ENCODE measurements around the gene ABHD8.

Gene ABHD8

DNA sequence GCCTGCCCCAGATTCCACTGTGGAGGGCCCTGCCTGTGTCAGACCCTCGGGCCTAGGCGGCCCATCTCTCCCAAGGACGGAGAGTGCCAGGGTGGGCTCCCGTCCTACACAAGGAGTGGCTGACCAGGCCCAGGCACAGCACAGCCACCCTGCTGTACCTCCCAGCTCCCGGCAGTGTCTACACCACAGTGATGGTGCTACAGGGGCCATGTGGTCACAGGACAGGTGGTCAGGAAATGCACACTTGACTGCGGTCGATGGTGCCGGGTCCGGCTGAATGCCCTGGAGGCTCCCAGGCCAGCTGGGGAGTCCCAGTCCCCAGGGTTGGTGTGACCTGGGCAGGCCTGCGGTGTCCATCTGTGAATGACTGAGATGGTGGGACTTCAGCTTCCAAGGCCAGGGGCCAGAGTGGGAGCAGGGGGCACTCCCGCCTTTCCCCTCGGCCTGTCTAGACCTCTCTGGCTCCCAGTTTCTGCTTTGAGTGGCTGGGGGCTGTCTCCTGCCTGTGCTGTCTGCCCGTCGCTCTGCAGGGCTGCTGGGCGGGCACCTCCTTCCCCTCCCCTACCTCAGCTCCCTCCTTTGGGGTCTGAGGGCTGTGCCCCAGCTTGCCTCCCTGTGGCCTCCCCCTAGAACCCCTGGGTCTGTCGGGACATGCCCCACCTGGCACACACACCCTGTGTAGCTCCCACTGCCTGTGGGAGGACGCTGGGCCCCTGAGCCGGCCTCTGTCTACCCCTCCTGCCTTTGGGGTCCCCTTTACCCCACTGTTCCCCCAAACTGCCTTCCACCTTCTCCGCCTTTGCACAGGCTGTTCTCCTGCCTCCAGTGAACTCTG is 18.6 kb upstream of the ABHD8 start:
- DNase-seq (ENCODE audit: extremely low read depth in 1 of 2, low read depth in 1 of 2) = no peak

DNA sequence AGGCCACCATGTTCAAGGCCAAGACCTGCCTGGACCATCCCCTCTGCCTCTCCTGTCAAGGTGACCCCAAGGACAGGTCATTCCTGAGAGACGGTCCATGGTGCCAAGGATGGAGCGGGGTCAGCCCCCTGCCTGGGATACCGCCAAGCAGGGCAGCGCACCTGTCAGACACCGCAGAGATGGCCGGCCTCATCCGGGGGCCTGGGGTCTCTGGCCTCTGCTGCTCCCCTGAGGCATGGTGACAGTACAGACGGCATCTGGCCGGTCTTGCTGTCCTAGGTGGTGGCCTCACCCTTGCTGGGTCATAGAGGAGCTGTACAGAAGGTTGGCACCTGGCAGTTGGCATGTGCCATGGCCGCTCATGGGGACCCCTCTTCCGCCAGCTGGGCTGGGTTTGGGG is 17.2 kb upstream of the ABHD8 start:
- no peak for DNase-seq (ENCODE audit: extremely low read depth in 1 of 2, low read depth in 1 of 2)

DNA sequence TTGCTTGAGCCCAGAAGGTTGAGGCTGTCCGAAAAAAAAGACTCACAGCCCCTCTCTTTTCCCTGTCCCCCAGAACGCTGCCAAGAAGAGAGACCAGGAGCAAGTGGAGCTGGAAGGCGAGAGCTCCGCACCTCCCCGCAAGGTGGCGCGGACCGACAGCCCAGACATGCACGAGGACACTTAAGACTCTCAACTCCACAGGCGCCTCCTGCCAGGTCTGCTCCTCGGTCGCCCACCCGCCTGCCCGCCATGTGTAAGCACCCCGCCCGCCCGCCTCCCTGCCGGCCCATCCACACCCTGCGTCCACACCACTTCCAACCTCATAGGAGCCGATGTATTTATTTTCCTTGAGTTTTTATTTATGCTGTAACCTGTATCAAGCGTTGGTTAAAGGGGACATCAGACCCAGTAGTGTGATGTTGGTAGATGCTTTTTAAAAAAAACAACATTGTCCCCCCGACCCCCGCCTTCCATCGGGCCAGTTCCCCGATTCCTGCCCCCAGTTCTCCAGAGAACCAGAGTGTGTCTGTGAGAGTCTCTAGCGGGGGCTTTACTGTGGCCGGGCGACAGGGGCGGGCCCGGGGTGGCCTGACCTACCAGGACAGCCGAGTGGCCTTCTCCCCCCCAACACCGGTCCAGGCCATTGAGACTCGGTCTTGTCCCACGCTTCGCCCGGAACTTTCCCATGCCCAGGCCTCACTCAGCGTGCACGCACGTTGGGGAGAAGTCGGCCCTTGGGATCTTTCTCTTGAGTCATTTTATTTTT is 16.4 kb upstream of the ABHD8 start:
- no peak for DNase-seq (ENCODE audit: extremely low read depth in 1 of 2, low read depth in 1 of 2)

DNA sequence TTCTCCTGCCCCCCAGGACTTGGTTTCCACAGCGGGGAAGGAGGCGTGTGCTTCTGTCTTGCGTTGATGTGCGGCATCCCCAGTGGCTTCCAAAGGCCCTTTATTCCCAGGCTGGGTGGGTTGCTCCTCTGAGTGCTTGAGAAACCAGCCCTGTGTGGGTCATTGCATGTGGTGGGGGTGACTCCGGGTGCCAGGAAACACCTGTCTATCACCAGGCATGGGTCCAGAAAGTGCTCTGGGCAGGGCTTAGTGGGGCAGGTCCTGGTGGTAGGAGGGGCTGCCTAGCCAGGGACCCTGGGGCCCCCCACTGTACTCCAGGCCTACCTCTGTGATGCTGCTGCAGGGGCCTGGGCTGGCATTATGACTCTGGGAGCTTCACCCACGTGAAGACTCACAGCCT is 15.7 kb upstream of the ABHD8 start:
- no peak for DNase-seq (ENCODE audit: extremely low read depth in 1 of 2, low read depth in 1 of 2)

DNA sequence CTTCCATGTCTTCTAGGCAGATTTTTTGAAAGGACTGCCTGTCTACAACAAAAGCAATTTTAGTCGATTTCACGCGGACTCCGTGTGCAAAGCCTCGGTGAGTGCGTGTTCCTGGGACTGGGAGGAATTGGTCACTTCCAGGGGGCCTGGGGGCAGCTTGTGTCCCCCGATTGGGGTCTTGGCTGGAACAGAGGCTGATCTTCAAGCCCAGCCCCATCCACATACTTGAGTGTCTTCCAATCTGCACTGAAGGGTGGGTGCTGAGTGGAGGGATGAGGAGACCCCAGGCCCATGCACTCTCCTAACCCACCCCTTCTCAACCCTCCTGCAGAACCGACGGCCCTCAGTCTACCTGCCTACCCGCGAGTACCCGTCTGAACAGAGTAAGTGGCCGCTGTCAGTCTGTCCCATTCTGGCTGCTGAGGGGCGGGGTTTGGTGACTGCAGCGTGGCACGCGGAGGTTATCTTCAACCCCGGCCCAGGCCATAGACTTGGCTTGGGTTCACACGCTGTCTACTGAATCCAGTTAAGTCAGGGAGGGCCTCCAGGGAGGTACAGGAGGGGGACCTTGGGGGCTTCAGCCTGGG is 10.9 kb upstream of the ABHD8 start:
- no peak for DNase-seq (ENCODE audit: extremely low read depth in 1 of 2, low read depth in 1 of 2)

DNA sequence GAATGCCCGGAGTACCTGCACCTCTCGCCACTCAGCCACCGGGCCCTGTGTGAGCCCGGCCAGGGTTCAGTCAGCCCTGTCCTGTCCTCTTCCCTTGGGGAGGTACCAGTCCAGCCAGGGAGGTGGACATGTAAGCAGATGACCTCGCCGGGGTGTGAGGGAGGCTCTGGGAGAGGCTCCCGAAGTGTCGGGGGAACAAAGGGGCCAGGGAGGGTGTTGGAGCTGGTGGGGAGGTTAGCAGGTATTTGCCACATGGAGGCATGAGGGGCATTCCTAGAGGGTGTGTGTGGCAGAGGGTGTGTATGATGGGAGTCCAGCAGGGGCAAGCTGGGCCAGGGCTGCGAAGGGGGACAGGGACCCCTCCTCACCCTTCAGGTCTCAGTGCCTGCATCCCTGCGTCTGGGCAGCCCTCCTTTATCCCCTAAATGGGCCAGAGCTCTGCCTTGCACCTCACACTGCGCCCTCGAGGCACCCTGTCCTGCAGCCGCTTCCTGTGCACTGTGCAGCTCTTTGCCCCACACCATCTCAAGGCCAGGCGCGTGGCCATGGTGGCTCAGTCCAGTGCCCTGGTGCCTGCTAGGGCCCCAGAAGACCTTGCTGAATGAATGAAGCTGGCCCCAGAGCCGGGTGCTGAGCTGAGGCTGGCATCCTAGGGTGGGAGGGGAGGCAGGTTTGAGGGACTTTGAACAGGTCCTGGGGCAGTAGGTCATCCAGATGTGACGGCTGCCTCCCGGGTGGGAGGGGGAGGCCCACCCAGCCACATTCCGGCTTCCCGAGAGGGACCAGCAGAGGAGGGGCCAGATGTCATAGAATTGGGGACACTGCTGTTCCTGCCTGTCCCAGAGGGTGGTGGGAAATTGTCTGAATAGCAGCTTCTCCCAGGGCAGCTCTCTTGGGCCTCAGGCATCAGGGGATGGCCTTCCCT is 9.2 kb upstream of the ABHD8 start:
- DNase-seq (ENCODE audit: extremely low read depth in 1 of 2, low read depth in 1 of 2) = no peak

DNA sequence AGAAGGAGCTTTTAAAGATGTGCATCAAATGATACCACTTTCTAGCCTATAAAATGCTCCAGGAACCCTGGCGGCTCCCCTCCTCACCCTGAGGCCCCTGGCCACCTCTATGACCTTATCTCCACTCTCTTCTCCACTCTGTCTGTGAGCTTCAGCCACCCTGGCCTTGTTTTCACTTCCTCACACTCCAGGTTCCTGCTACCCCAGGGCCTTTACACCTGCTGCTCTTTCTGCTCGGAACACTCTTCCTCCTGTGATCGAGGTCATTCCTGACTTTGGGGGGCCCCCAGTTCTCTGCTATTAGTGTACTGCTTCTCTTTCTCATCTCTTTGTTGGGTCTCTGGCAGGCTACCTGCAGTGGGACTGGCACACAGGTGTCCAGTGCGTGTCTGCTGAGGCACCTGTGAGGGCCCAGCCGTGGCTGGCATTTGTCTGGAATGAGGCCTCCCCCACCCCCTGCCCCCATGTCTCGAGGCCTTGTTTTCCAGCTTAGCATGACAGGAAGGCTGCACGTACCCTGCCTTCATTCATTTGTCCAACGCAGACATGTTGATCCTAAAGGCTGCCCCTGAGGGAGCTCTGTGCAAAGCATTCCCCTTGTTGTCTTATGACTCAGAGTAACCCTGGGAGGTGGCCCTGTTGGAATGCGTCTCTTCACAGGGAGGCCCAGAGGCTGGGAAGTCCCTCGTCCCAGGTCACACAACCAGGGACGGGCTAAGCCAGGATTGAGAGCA is 8.4 kb upstream of the ABHD8 start:
- no peak for DNase-seq (ENCODE audit: extremely low read depth in 1 of 2, low read depth in 1 of 2)

DNA sequence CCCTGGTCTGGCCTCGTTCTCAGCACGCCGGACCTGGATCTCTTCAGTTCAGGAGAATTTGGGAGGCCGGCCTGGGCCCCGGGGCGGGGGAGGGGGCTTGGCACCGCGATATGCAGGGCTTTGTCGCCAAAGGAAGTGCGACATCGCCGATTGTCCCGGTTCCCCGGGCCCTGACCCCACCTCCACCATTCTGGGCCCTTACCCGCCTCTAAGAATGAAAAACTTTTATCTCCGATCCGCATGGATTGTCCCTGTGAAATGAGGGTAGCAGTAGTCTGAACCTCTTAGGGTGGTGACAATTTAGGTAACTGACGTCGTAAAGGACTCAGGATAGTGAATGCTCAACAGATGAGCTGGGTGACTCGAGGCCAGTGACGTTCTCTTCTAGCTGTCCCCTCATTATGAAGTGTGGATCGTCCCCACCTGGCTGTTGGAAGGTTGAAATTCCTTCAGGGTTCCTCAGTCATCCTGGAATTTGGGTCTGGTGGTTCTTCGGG is 6.8 kb upstream of the ABHD8 start:
- DNase-seq (ENCODE audit: extremely low read depth in 1 of 2, low read depth in 1 of 2) = no peak

DNA sequence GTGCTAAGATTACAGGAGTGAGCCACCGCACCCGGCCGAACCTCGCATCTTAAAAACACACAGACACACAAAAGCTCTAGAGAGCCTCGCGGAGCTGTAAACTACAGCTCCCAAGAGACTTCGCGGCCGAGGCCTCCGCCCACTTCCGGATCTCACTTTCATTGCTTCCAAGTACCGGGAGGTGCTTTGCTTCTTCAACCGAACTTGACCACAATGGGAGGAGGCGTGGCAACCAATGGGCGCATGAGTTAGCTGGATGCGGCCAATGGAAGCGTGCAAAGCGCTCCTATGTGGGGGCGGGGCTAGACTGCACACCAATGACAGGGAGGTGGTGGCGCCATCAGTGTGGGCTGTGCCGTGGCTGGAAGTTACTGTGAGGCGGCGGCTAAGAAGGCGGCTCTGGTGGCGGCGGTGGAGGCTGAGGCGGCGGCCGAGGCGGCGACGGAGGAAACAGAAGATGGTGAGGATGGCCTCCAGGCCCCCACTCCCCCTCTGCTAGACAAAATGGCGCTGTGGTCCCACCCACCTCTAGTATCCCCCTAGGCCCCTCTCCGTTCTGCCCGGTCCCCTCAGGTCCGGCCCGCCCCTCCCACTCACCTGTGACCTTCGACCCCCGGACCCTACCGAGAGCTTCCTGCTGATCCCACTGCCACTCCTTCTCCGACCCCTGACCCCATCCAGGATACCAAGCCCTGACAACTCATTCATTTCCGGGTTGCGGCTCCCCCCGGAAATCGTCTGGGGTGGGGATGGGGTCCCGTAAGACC is 6.2 kb upstream of the ABHD8 start, which contains the start of gene DDA1:
Gene DDA1, plus strand, starts transcription at position 366 of the 767 bp plus-strand sequence. Its CDS starts 92 bp downstream, at position 458.
- peak; percentile 96 to 100 for DNase-seq (ENCODE audit: extremely low read depth in 1 of 2, low read depth in 1 of 2)

DNA sequence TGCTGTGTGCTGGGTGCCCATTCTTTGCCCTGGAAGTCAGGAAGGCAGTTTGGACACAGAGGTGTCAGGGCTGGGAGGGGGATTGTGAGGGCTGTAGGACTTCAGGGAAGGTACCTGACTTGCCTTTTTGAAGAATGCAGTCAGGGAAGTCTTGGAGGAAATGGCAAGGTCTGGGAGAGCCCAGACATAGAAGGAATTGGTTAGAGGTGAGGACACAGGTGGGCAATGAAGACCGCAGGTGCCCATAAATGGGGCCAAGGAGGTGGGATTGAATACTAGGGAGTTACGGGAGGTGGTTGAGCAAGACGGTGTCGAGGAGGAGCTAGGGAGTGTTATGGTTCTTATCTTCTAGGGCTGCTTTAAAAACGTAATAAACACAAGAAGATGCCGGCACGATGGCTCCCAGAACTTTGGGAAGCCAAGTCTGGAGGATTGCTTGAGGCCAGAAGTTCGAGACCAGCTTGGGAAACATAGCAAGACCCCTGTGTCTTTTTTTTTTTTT is 4.7 kb upstream of the ABHD8 start:
- no peak for DNase-seq (ENCODE audit: extremely low read depth in 1 of 2, low read depth in 1 of 2)

DNA sequence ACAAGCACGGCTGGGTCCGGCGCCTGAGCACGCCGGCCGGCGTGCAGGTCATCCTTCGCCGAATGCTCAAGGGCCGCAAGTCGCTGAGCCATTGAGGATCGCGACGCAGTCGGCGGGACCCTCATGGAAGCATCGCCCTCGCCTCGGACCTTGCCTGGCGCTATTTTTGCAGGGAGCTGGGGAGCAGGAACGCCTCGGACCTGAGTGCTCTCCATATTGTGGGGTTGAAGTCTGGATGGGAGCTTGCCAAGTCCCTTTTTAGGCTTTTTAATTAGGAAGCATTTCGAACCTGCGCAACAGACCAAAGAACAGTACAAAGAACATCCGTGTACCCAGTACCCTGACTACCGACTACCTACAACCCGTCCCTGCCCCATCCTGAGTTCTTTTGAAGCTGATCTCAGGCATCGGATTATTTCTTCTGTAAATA is 3.1 kb upstream of the ABHD8 start:
- no peak for DNase-seq (ENCODE audit: extremely low read depth in 1 of 2, low read depth in 1 of 2)

DNA sequence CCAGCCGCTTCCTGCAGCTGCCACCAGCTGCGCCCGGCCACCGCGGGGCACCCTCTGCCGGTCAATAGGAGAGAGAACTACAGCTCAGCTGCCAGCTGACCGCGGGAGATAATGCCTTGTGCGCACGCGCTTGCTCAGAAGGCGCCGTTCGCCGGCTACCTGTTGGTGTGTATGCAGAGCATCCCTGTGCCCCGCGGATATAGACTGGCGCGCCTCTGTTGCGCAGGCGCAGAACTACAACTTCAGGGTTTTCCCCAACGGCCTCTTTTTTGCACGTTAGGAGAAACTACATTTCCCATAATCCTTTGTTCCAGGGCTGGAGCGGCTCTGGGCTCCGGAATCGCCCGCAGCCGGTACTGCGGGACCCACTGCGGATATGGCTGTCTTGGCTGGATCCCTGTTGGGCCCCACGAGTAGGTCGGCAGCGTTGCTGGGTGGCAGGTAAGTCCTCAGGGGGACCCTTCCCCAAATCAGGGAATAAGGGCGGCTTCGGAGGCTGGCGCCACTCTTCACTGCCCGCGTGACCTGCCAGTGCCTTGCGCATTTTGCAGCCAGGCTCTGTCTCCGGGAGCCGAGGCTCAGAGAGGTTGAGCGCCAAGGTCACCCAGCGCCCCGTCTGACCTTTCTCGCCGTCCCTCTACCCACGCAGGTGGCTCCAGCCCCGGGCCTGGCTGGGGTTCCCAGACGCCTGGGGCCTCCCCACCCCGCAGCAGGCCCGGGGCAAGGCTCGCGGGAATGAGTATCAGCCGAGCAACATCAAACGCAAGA is 2.5 kb upstream of the ABHD8 start, which contains the start of gene MRPL34:
Gene MRPL34, plus strand, starts transcription at position 356 of the 768 bp plus-strand sequence. Its CDS starts 21 bp downstream, at position 377.
- peak; percentile 93 to 96 for DNase-seq (ENCODE audit: extremely low read depth in 1 of 2, low read depth in 1 of 2)

DNA sequence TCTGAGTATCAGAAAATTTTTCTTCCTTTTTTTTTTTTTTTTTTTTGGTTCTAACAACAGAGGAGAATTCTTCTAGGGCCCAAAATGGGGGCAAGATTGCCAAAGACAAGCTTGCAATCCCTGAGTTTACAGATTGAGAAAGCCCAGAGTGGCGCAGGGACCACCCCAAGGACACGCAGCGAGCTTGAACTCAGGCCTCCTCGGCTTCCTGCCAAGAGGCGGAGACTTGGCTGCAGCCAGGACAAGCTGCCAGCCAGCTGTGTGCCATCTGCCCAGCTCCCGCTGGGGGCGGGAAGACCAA is 1.9 kb upstream of the ABHD8 start:
- DNase-seq (ENCODE audit: extremely low read depth in 1 of 2, low read depth in 1 of 2) = no peak

DNA sequence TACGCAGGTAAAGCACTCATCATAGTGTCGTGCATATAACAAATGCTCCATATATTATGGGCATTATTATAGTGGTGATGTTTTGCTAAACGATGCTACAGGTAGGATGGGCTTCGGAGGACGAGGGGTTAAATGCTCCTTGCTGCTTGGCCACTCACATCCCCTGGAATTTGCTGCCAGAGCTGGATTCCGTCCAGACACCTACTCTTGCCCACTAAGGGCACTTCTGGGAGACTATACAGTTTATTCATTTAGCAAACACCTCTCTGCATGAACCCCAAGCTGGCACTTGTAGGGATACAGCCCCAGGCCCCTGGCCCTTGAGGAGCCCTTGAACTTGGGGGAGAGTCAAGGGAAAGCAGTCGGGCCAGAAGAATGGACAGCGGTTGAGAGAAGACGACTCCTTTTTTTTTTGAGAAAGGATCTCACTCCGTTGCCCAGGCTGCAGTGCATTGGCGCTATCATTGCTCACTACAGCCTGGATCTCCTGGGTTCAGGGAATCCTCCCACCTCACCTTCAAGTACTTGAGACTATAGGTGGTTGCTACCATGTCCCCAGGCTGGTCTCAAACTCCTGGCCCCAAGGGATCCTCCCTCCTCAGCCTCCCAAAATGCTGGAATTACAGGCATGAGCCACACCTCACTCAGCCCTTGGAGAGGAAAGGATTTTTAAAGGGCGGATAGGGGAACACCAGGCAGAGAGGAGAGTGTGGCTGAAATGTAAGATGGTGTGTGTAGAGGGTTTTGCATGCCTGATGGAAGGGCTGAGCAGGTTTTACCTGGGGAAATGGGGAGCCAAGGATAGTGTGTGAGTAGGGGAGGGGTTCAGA is 1.4 kb upstream of the ABHD8 start:
- no peak for DNase-seq (ENCODE audit: extremely low read depth in 1 of 2, low read depth in 1 of 2)

DNA sequence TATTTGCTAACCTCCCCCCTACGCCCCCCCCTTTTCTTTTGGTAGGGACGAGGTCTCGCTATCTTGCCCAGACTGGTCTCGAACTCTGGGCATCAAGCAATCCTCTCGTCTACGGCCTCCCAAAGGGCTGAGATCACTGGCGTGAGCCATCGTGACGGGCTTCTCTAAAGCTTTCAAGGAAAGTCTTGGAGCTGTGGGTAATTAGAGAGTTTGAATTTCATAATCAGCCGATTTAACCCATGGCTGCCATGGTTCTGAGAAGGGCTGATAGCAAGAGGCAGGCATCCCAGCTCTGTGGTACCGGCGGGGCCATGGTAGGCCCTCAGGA is 679 bp upstream of the ABHD8 start:
- no peak for DNase-seq (ENCODE audit: extremely low read depth in 1 of 2, low read depth in 1 of 2)

DNA sequence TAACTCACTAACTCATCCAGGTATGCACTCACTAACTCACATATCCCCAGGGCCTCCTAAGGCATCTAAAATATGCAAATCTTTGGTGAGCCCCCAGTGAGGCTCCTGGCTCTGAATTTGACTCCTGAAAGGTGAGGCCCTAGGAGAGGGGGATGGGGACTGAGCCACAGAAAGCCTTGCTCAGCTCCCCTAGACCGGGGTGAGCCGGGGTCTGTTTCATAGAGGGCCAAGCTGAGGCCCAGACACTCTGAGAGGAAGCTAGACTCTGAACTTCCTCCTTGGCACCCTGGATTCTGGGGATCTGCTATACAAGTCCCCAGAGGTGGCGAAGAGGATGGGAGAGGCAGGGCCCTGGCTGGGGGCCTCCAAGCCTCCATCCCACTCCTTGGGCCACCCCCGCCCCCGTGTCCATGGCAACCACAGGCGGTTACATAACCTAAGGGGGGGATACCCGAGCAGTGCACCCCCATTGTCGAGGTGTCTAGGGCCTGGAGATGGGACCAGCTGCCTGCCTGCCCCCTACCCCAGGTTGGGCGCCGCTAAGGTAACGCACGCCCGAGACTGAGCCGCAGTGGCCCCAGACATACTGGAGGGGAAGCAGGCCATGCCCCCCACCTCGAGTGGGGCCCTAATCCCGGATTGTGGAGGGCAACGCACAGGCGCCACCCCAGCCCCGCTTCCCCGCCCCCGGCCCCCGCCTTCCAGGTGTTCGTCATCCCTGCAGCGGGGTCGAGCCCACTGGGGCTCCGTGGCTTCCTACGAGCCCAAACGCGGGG is 646 bp downstream of the ABHD8 start:
- DNase-seq (ENCODE audit: extremely low read depth in 1 of 2, low read depth in 1 of 2) = no peak

All from stimulated activated CD8-positive, alpha-beta memory T cell treated with anti-CD3 and anti-CD28 coated beads, Interleukin-7, amount 100 ng/mL, for 48 hours (primary cell).